Kidney epithelial cell (primary cell): ENCODE measurements around the gene KCNQ5. TPM values are rescaled to one million over a fixed set of nuclear protein-coding genes. Genes with fewer than 3 reads are reported as not detected.

Experiments used
- DNase-seq: peaks from one replicate; pipeline ENCODE4 v3.0.0-alpha.2; 2010; ENCODE audit warnings: low read depth
- H3K27me3 ChIP-seq: 2 replicates; pipeline ENCODE4 v1.6.0; 2011; ENCODE audit warnings: low read length; ENCODE audit not compliant: control insufficient read depth, insufficient read depth
- H3K36me3 ChIP-seq: 2 replicates; pipeline ENCODE4 v1.5.1; 2011; ENCODE audit warnings: low read length; ENCODE audit not compliant: control insufficient read depth, insufficient read depth
- H3K4me3 ChIP-seq: 2 replicates; pipeline ENCODE4 v1.5.1; 2011; ENCODE audit warnings: low read depth, mild to moderate bottlenecking, control low read depth, low read length
- CTCF ChIP-seq: IDR thresholded peaks from 2 replicates; pipeline ENCODE4 v1.5.1; 2011; ENCODE audit warnings: mild to moderate bottlenecking, moderate library complexity, low read length, control low read depth, inconsistent platforms; ENCODE audit not compliant: insufficient read depth, poor library complexity, severe bottlenecking
- total RNA-seq: library from RNA; depleted of rRNA; stranded (reverse); fragments of >200 nt; gene quantifications from 2 replicates; pipeline ENCODE4 v1.2.3, GENCODE V29; 2015

Gene KCNQ5
- total RNA-seq, 1 donor from 2014 or later, result 1.9 TPM

GRCh38 chr6:72793641-72794395, 172.0 kb downstream of the KCNQ5 start:
- Histone ChIP-seq H3K36me3 (no peaks in the 10 kb centered on the region), H3K4me3 (no peak overlapping the region), H3K27me3 (no peaks in the 10 kb centered on the region)
- DNase-seq, result no peak
- no peak for TF ChIP-seq CTCF

DNA sequence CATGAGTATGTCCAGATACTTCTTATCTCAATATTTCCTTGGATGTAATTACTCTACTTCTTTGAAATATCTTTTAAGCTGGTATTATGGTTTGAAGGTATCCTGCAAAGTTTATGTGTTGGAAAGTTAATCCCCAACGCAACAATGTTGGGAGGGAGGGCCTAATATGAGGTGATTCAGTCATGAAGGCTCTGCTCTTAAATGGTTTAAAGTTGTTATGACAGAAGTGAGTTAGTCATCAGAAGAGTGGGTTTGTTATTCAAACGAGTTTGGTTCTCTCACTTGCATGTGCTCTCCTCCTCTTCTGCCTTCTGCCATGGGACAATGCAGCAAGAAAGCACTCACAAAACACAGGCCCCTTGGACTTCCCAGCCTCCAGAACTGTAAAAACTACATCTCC, 176.3 kb downstream of the KCNQ5 start:
- no peaks in the 10 kb centered on the region for H3K36me3 ChIP-seq
- TF ChIP-seq CTCF, result no peak
- H3K27me3 ChIP-seq, result no peaks in the 10 kb centered on the region
- no peak overlapping the region for H3K4me3 ChIP-seq
- no peak for DNase-seq

DNA sequence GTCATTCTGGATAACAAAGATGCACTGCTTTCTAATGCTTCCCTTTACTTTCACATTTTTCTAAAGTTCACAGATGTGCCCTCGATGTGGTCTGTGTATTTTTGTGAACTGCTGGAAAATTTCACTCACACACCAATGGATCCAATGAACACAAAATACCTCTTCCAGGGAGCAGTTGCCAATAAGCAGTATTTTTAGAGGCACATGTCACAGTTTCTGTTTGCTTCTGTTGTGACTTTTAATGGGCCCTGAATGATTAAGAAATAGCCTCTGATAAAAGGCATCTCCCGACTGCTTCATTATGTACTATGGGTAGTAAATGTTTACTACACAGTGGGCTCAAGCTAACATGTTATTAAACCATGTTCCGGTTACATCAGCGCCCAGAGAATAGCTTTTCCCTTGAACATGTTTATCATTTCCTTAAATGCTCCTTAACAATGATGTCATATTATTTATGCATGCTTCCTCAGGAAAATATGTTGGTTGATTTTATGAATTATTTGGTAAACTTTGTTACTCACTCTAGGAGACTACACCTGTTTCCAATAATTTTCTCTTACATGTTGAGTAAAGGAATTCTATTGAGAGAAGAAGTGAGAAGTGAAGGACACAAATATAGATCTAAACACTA, 188.0 kb downstream of the KCNQ5 start:
- no peak overlapping the region for H3K4me3 ChIP-seq
- no peak for TF ChIP-seq CTCF
- no peak for DNase-seq
- no peaks in the 10 kb centered on the region for H3K27me3 ChIP-seq
- no peaks in the 10 kb centered on the region for H3K36me3 ChIP-seq

GRCh38 chr6:72810571-72811280, 188.9 kb downstream of the KCNQ5 start:
- no peaks in the 10 kb centered on the region for H3K36me3 ChIP-seq
- no peak overlapping the region for H3K4me3 ChIP-seq
- TF ChIP-seq CTCF, result no peak
- no peaks in the 10 kb centered on the region for H3K27me3 ChIP-seq
- no peak for DNase-seq

DNA sequence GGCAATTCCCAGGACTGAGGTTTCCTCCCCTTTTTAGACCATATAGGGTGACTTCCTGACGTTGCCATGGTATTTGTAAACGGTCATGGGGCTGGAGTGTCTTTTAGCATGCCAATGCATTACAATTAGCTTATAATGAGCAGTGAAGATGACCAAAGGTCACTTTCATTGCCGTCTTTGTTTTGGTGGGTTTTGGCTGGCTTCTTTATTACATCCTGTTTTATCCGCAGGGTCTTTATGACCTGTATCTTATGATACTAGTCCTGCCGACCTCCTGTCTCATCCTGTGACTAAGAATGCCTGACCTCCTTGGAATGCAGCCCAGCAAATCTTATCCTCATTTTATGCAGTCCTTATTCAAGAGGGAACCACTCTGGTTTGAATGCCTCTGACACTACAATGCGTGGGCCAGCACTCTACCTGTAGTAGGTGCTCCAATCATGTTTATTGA, 190.1 kb downstream of the KCNQ5 start:
- Histone ChIP-seq H3K27me3 (no peaks in the 10 kb centered on the region), H3K36me3 (no peaks in the 10 kb centered on the region)
- DNase-seq, result no peak

More for the DNA sequence above, 190.1 kb downstream of the KCNQ5 start:
- TF ChIP-seq CTCF, result no peak
- no peak overlapping the region for H3K4me3 ChIP-seq
